ENCODE measurements around the gene NSUN3. TPM values are rescaled to one million over a fixed set of nuclear protein-coding genes. Genes with fewer than 3 reads are reported as not detected.
"Not testable (repeated sequence)": the region's sequence is repeated elsewhere in the genome, so short reads cannot be mapped to it uniquely, and the experiment has no call there.

The NSUN3 gene
- total and polyA plus RNA-seq, 4 donors = 8.5 to 33.8 (median 13.5) TPM

GRCh38 chr3:94044100-94044936, 18.5 kb upstream of the NSUN3 start:
- H3K4me1 ChIP-seq (ENCODE audit: control insufficient read depth, insufficient read depth, low read length); DNase-seq (ENCODE audit: low read depth in 4 of 6, low spot score in 6 of 6); H3K27ac ChIP-seq (ENCODE audit: low read depth, low read length); H3K27me3 ChIP-seq (ENCODE audit: control insufficient read depth, insufficient read depth, low read length); H3K9me3 ChIP-seq (ENCODE audit: control insufficient read depth, insufficient read depth, low read length); H3K4me3 ChIP-seq (ENCODE audit: low read depth, low read length): not testable (repeated sequence)
- 98% methylated on average over 57 of the region's 61 CpGs for WGBS (ENCODE audit: insufficient coverage)
- peaks cover 19% of the 10 kb centered on the region for H3K36me3 ChIP-seq (ENCODE audit: control insufficient read depth, insufficient read depth, low read length)

GRCh38 chr3:94046533-94046932, 16.3 kb upstream of the NSUN3 start:
- H3K27ac ChIP-seq (ENCODE audit: low read depth, low read length) = no peak overlapping the region
- H3K36me3 ChIP-seq (ENCODE audit: control insufficient read depth, insufficient read depth, low read length) = peaks cover 19% of the 10 kb centered on the region
- no peaks in the 10 kb centered on the region for H3K9me3 ChIP-seq (ENCODE audit: control insufficient read depth, insufficient read depth, low read length)
- no peak for DNase-seq (ENCODE audit: low read depth in 4 of 6, low spot score in 6 of 6)
- H3K4me3 ChIP-seq (ENCODE audit: low read depth, low read length) = no peak overlapping the region
- H3K4me1 ChIP-seq (ENCODE audit: control insufficient read depth, insufficient read depth, low read length) = no peaks in the 10 kb centered on the region
- WGBS (ENCODE audit: insufficient coverage) = no CpG with 5 or more reads among the region's 2 CpGs
- no peaks in the 10 kb centered on the region for H3K27me3 ChIP-seq (ENCODE audit: control insufficient read depth, insufficient read depth, low read length)

GRCh38 chr3:94049267-94049666, 13.6 kb upstream of the NSUN3 start:
- H3K4me1 ChIP-seq (ENCODE audit: control insufficient read depth, insufficient read depth, low read length) = no peaks in the 10 kb centered on the region
- no CpG with 5 or more reads among the region's 2 CpGs for WGBS (ENCODE audit: insufficient coverage)
- H3K27me3 ChIP-seq (ENCODE audit: control insufficient read depth, insufficient read depth, low read length) = no peaks in the 10 kb centered on the region

GRCh38 chr3:94050546-94050945, 12.3 kb upstream of the NSUN3 start:
- H3K4me3 ChIP-seq (ENCODE audit: low read depth, low read length) = no peak overlapping the region
- H3K36me3 ChIP-seq (ENCODE audit: control insufficient read depth, insufficient read depth, low read length) = peaks cover 4% of the 10 kb centered on the region
- no peaks in the 10 kb centered on the region for H3K4me1 ChIP-seq (ENCODE audit: control insufficient read depth, insufficient read depth, low read length)
- H3K27me3 ChIP-seq (ENCODE audit: control insufficient read depth, insufficient read depth, low read length) = no peaks in the 10 kb centered on the region
- no peaks in the 10 kb centered on the region for H3K9me3 ChIP-seq (ENCODE audit: control insufficient read depth, insufficient read depth, low read length)
- H3K27ac ChIP-seq (ENCODE audit: low read depth, low read length) = no peak overlapping the region
- no peak for DNase-seq (ENCODE audit: low read depth in 4 of 6, low spot score in 6 of 6)

More at GRCh38 chr3:94049267-94049666, 13.6 kb upstream of the NSUN3 start:
- peaks cover 11% of the 10 kb centered on the region for H3K36me3 ChIP-seq (ENCODE audit: control insufficient read depth, insufficient read depth, low read length)
- H3K9me3 ChIP-seq (ENCODE audit: control insufficient read depth, insufficient read depth, low read length) = no peaks in the 10 kb centered on the region
- no peak overlapping the region for H3K4me3 ChIP-seq (ENCODE audit: low read depth, low read length)
- DNase-seq (ENCODE audit: low read depth in 4 of 6, low spot score in 6 of 6) = no peak
- no peak overlapping the region for H3K27ac ChIP-seq (ENCODE audit: low read depth, low read length)

GRCh38 chr3:94061297-94061696, 1.6 kb upstream of the NSUN3 start:
- no peak for DNase-seq (ENCODE audit: low read depth in 4 of 6, low spot score in 6 of 6)
- WGBS (ENCODE audit: insufficient coverage) = 98% methylated on average over 8 of the region's 13 CpGs
- no peaks in the 10 kb centered on the region for H3K27me3 ChIP-seq (ENCODE audit: control insufficient read depth, insufficient read depth, low read length)
- H3K27ac ChIP-seq (ENCODE audit: low read depth, low read length) = no peak overlapping the region
- H3K36me3 ChIP-seq (ENCODE audit: control insufficient read depth, insufficient read depth, low read length) = peaks cover 6% of the 10 kb centered on the region
- peaks cover 6% of the 10 kb centered on the region for H3K4me1 ChIP-seq (ENCODE audit: control insufficient read depth, insufficient read depth, low read length)
- no peaks in the 10 kb centered on the region for H3K9me3 ChIP-seq (ENCODE audit: control insufficient read depth, insufficient read depth, low read length)
- no peak overlapping the region for H3K4me3 ChIP-seq (ENCODE audit: low read depth, low read length)

GRCh38 chr3:94063496-94064119, 747 bp downstream of the NSUN3 start:
- Histone ChIP-seq H3K4me3 (ENCODE audit: low read depth, low read length) (peak overlapping the region; percentile 75), H3K9me3 (ENCODE audit: control insufficient read depth, insufficient read depth, low read length) (no peaks in the 10 kb centered on the region), H3K27ac (ENCODE audit: low read depth, low read length) (peak overlapping the region; percentile 92), H3K4me1 (ENCODE audit: control insufficient read depth, insufficient read depth, low read length) (peaks cover 6% of the 10 kb centered on the region), H3K27me3 (ENCODE audit: control insufficient read depth, insufficient read depth, low read length) (no peaks in the 10 kb centered on the region), H3K36me3 (ENCODE audit: control insufficient read depth, insufficient read depth, low read length) (peaks cover 6% of the 10 kb centered on the region)
- no peak for DNase-seq (ENCODE audit: low read depth in 4 of 6, low spot score in 6 of 6)
- 55% methylated on average over 4 of the region's 17 CpGs for WGBS (ENCODE audit: insufficient coverage)

- DNase-seq (ENCODE audit: low read depth in 4 of 6, low spot score in 6 of 6) = no peak
These were observed 1.5 kb downstream of the NSUN3 start for GRCh38 chr3:94064243-94064860.

GRCh38 chr3:94065122-94065521, 2.3 kb downstream of the NSUN3 start:
- no peak for DNase-seq (ENCODE audit: low read depth in 4 of 6, low spot score in 6 of 6)
- no CpG with 5 or more reads among the region's 1 CpG for whole genome bisulfite sequencing (ENCODE audit: insufficient coverage)
- Histone ChIP-seq H3K27ac (ENCODE audit: low read depth, low read length) (no peak overlapping the region), H3K4me1 (ENCODE audit: control insufficient read depth, insufficient read depth, low read length) (peaks cover 6% of the 10 kb centered on the region), H3K27me3 (ENCODE audit: control insufficient read depth, insufficient read depth, low read length) (no peaks in the 10 kb centered on the region), H3K9me3 (ENCODE audit: control insufficient read depth, insufficient read depth, low read length) (no peaks in the 10 kb centered on the region), H3K36me3 (ENCODE audit: control insufficient read depth, insufficient read depth, low read length) (no peaks in the 10 kb centered on the region), H3K4me3 (ENCODE audit: low read depth, low read length) (no peak overlapping the region)

More at GRCh38 chr3:94064243-94064860, 1.5 kb downstream of the NSUN3 start:
- Histone ChIP-seq H3K9me3 (ENCODE audit: control insufficient read depth, insufficient read depth, low read length) (no peaks in the 10 kb centered on the region), H3K27me3 (ENCODE audit: control insufficient read depth, insufficient read depth, low read length) (no peaks in the 10 kb centered on the region), H3K4me1 (ENCODE audit: control insufficient read depth, insufficient read depth, low read length) (peaks cover 6% of the 10 kb centered on the region), H3K36me3 (ENCODE audit: control insufficient read depth, insufficient read depth, low read length) (peaks cover 3% of the 10 kb centered on the region), H3K27ac (ENCODE audit: low read depth, low read length) (no peak overlapping the region), H3K4me3 (ENCODE audit: low read depth, low read length) (no peak overlapping the region)
- WGBS (ENCODE audit: insufficient coverage) = 86% methylated on average over 3 of the region's 6 CpGs

- no peak for DNase-seq (ENCODE audit: low read depth in 4 of 6, low spot score in 6 of 6)
- WGBS (ENCODE audit: insufficient coverage) = no CpG with 5 or more reads among the region's 1 CpG
These were observed 3.1 kb downstream of the NSUN3 start for GRCh38 chr3:94065819-94066480.

More at GRCh38 chr3:94065819-94066480, 3.1 kb downstream of the NSUN3 start:
- Histone ChIP-seq H3K27me3 (ENCODE audit: control insufficient read depth, insufficient read depth, low read length) (no peaks in the 10 kb centered on the region), H3K4me3 (ENCODE audit: low read depth, low read length) (no peak overlapping the region), H3K9me3 (ENCODE audit: control insufficient read depth, insufficient read depth, low read length) (no peaks in the 10 kb centered on the region), H3K27ac (ENCODE audit: low read depth, low read length) (no peak overlapping the region), H3K4me1 (ENCODE audit: control insufficient read depth, insufficient read depth, low read length) (peaks cover 6% of the 10 kb centered on the region), H3K36me3 (ENCODE audit: control insufficient read depth, insufficient read depth, low read length) (no peaks in the 10 kb centered on the region)

Data from spinal cord (tissue), 10 donors.